HL-60 (cell line): ENCODE data around the gene SCO1.

Experiments used
- DNase-seq, 2 experiments: peaks; one replicate each; pipeline ENCODE4 v3.0.0-alpha.2; 2010 to 2020; ENCODE audit warnings: low read depth in 1 of 2, low spot score in 1 of 2
- H3K27ac ChIP-seq: fragments of 250-450 bp; sonication (Bioruptor Pico); replicated peaks from 2 replicates; pipeline ENCODE4 v1.5.1; 2020; ENCODE audit warnings: mild to moderate bottlenecking, moderate library complexity
- H3K27me3 ChIP-seq: fragments of 250-450 bp; sonication (Bioruptor Pico); 2 replicates; pipeline ENCODE4 v1.5.1; 2021; ENCODE audit warnings: mild to moderate bottlenecking, moderate library complexity; ENCODE audit not compliant: insufficient read depth, poor library complexity, severe bottlenecking
- H3K4me3 ChIP-seq: replicated peaks from 2 replicates; pipeline ENCODE4 v1.5.1; 2011; ENCODE audit warnings: mild to moderate bottlenecking, control low read depth, low read length; ENCODE audit not compliant: insufficient read depth
- GABPA ChIP-seq: IDR thresholded peaks from 2 replicates; pipeline ENCODE4 v1.6.1; 2012; ENCODE audit warnings: low read depth
- POLR2AphosphoS5 ChIP-seq: IDR thresholded peaks from 2 replicates; pipeline ENCODE4 v1.6.1; 2012; ENCODE audit warnings: low read depth
- REST ChIP-seq: IDR thresholded peaks from 2 replicates; pipeline ENCODE4 v1.6.1; 2012; ENCODE audit warnings: low read depth; ENCODE audit not compliant: insufficient replicate concordance
- SPI1 ChIP-seq: IDR thresholded peaks from 2 replicates; pipeline ENCODE4 v1.6.1; 2012; ENCODE audit warnings: low read depth, mild to moderate bottlenecking, borderline replicate concordance
- TF ChIP-seq, protein P1 (sequence below): IDR thresholded peaks from one replicate; pipeline ENCODE4 v1.5.1; 2011; ENCODE audit warnings: low read length, control low read depth, inconsistent platforms; ENCODE audit not compliant: insufficient read depth

Gene SCO1

DNA sequence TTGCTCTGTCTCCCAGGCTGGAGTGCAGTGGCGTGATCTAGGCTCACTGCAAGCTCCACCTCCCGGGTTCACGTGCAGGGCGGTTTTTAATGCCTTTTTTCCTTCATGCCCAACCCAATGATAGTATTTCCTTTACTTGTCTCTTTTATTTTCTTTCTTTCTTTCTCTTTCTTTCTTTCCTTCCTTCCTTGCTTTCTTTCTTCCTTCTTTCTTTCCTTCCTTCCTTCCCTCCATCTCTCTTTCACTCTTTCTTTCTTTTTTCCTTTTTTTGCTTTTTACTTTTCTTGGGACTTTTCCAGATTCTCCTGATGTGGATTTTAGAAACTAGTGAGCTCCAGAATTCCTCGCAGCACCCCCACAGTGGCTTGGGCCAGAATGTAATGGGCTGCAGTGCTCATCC lies 43.3 kb downstream of the SCO1 start:
- TF ChIP-seq SPI1 (no peak), REST (no peak), GABPA (no peak), POLR2AphosphoS5 (no peak)
- TF ChIP-seq, protein P1, sequence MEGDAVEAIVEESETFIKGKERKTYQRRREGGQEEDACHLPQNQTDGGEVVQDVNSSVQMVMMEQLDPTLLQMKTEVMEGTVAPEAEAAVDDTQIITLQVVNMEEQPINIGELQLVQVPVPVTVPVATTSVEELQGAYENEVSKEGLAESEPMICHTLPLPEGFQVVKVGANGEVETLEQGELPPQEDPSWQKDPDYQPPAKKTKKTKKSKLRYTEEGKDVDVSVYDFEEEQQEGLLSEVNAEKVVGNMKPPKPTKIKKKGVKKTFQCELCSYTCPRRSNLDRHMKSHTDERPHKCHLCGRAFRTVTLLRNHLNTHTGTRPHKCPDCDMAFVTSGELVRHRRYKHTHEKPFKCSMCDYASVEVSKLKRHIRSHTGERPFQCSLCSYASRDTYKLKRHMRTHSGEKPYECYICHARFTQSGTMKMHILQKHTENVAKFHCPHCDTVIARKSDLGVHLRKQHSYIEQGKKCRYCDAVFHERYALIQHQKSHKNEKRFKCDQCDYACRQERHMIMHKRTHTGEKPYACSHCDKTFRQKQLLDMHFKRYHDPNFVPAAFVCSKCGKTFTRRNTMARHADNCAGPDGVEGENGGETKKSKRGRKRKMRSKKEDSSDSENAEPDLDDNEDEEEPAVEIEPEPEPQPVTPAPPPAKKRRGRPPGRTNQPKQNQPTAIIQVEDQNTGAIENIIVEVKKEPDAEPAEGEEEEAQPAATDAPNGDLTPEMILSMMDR, result no peak
- Histone ChIP-seq H3K27ac (no peak overlapping the region), H3K27me3 (no peaks in the 10 kb centered on the region), H3K4me3 (no peak overlapping the region)
- DNase-seq, result no peak

- peak in 1 of 2 experiments; percentile 39 for DNase-seq
- Histone ChIP-seq H3K4me3 (no peak overlapping the region), H3K27ac (no peak overlapping the region), H3K27me3 (no peaks in the 10 kb centered on the region)
- no peak for TF ChIP-seq POLR2AphosphoS5
- TF ChIP-seq, protein P1, result no peak
Measured at GRCh38 chr17:10652984-10653659, 44.2 kb downstream of the SCO1 start.

GRCh38 chr17:10651927-10652326 lies 45.4 kb downstream of the SCO1 start:
- H3K27me3 ChIP-seq, result no peaks in the 10 kb centered on the region
- TF ChIP-seq, protein P1, result no peak
- no peak for TF ChIP-seq GABPA
- no peak for TF ChIP-seq REST
- no peak for TF ChIP-seq SPI1
- no peak for TF ChIP-seq POLR2AphosphoS5
- H3K4me3 ChIP-seq, result no peak overlapping the region
- no peak overlapping the region for H3K27ac ChIP-seq
- DNase-seq, result no peak

GRCh38 chr17:10649602-10650001 lies 47.7 kb downstream of the SCO1 start:
- TF ChIP-seq REST, result no peak
- TF ChIP-seq GABPA, result no peak
- TF ChIP-seq SPI1, result no peak
- TF ChIP-seq, protein P1, result no peak
- no peak for TF ChIP-seq POLR2AphosphoS5

More at GRCh38 chr17:10649602-10650001, 47.7 kb downstream of the SCO1 start:
- H3K4me3 ChIP-seq, result no peak overlapping the region
- H3K27ac ChIP-seq, result no peak overlapping the region
- H3K27me3 ChIP-seq, result no peaks in the 10 kb centered on the region
- DNase-seq, result no peak
